SK-N-SH treated with all-trans-retinoic acid at 6 μM for 48 hours (cell line): ENCODE data around the gene PRKAG2.
"Not testable (repeated sequence)": the region's sequence is repeated elsewhere in the genome, so short reads cannot be mapped to it uniquely, and the experiment has no call there.

Experiments
- ATAC-seq: fragments of 200-7000 bp; cut with Tn5 transposase; 3 replicates; pipeline ENCODE4 v1.9.1; 2020; ENCODE audit warnings: mild to moderate bottlenecking, moderate library complexity
- ARNTL ChIP-seq: fragments of 450-650 bp; formaldehyde crosslinking; IDR thresholded peaks from 2 replicates; pipeline ENCODE4 v1.5.0; 2020; ENCODE audit warnings: low read depth, mild to moderate bottlenecking, moderate library complexity, borderline replicate concordance
- BACH2 ChIP-seq: fragments of 250-450 bp; sonication (Bioruptor Pico); IDR thresholded peaks from 2 replicates; pipeline ENCODE4 v1.9.0; 2021; ENCODE audit warnings: mild to moderate bottlenecking, borderline replicate concordance
- CREB5 ChIP-seq: fragments of 250-450 bp; sonication (Bioruptor Pico); IDR thresholded peaks from 2 replicates; pipeline ENCODE4 v1.5.1; 2020; ENCODE audit warnings: low read depth, mild to moderate bottlenecking, moderate library complexity
- CSDC2 ChIP-seq: fragments of 250-450 bp; sonication (Bioruptor Pico); IDR thresholded peaks from 2 replicates; pipeline ENCODE4 v1.5.0; 2020; ENCODE audit warnings: mild to moderate bottlenecking, moderate library complexity
- CSRNP3 ChIP-seq: fragments of 250-450 bp; sonication (Bioruptor Pico); IDR thresholded peaks from 2 replicates; pipeline ENCODE4 v1.5.1; 2021; ENCODE audit warnings: mild to moderate bottlenecking, moderate library complexity
- ESRRG ChIP-seq: fragments of 250-450 bp; sonication (Bioruptor Pico); IDR thresholded peaks from 2 replicates; pipeline ENCODE4 v1.6.1; 2021; ENCODE audit warnings: mild to moderate bottlenecking
- GLIS3 ChIP-seq: fragments of 250-450 bp; sonication (Bioruptor Pico); IDR thresholded peaks from 2 replicates; pipeline ENCODE4 v1.5.0; 2020; ENCODE audit warnings: mild to moderate bottlenecking, moderate library complexity
- ISL1 ChIP-seq: fragments of 250-450 bp; sonication (Bioruptor Pico); IDR thresholded peaks from 2 replicates; pipeline ENCODE4 v2.1.2; 2022; ENCODE audit warnings: mild to moderate bottlenecking, moderate library complexity
- OSR1 ChIP-seq: fragments of 250-450 bp; sonication (Bioruptor Pico); IDR thresholded peaks from 2 replicates; pipeline ENCODE4 v1.8.0; 2022; ENCODE audit warnings: moderate library complexity, mild to moderate bottlenecking, inconsistent platforms
- PATZ1 ChIP-seq: fragments of 250-450 bp; sonication (Bioruptor Pico); IDR thresholded peaks from 2 replicates; pipeline ENCODE4 v1.8.0; 2020; ENCODE audit warnings: mild to moderate bottlenecking, moderate library complexity, borderline replicate concordance
- POU6F1 ChIP-seq: fragments of 250-450 bp; sonication (Bioruptor Pico); IDR thresholded peaks from 2 replicates; pipeline ENCODE4 v1.8.0; 2021; ENCODE audit warnings: low read depth, mild to moderate bottlenecking, moderate library complexity, borderline replicate concordance
- RARB ChIP-seq: fragments of 250-450 bp; sonication (Bioruptor Pico); IDR thresholded peaks from 2 replicates; pipeline ENCODE4 v1.8.0; 2021; ENCODE audit warnings: mild to moderate bottlenecking, moderate library complexity
- SNAI2 ChIP-seq: fragments of 250-450 bp; sonication (Bioruptor Pico); IDR thresholded peaks from 2 replicates; pipeline ENCODE4 v1.5.0; 2020; ENCODE audit warnings: mild to moderate bottlenecking, moderate library complexity
- TCF4 ChIP-seq: fragments of 250-450 bp; sonication (Bioruptor Pico); IDR thresholded peaks from 2 replicates; pipeline ENCODE4 v1.8.0; 2021; ENCODE audit warnings: mild to moderate bottlenecking, moderate library complexity, borderline replicate concordance
- TOX ChIP-seq: fragments of 250-450 bp; sonication (Bioruptor Pico); IDR thresholded peaks from 2 replicates; pipeline ENCODE4 v1.8.0; 2021; ENCODE audit warnings: mild to moderate bottlenecking, moderate library complexity, borderline replicate concordance
- TSHZ2 ChIP-seq: fragments of 250-450 bp; sonication (Bioruptor Pico); IDR thresholded peaks from 2 replicates; pipeline ENCODE4 v1.5.0; 2020; ENCODE audit warnings: mild to moderate bottlenecking, moderate library complexity
- ZC3H10 ChIP-seq: fragments of 250-450 bp; sonication (Bioruptor Pico); IDR thresholded peaks from 2 replicates; pipeline ENCODE4 v1.5.1; 2021; ENCODE audit warnings: mild to moderate bottlenecking, moderate library complexity
- ZFP30 ChIP-seq: fragments of 450-650 bp; formaldehyde crosslinking; IDR thresholded peaks from 2 replicates; pipeline ENCODE4 v1.5.0; 2022; ENCODE audit warnings: mild to moderate bottlenecking, moderate library complexity
- ZNF565 ChIP-seq: fragments of 450-650 bp; formaldehyde crosslinking; conservative IDR thresholded peaks from 2 replicates; pipeline ENCODE4 v1.5.0; 2020; ENCODE audit warnings: low read depth, mild to moderate bottlenecking, moderate library complexity
- ZNF70 ChIP-seq: fragments of 450-650 bp; formaldehyde crosslinking; IDR thresholded peaks from 2 replicates; pipeline ENCODE4 v1.5.0; 2020; ENCODE audit warnings: mild to moderate bottlenecking, moderate library complexity
- ZNF8 ChIP-seq: fragments of 450-650 bp; formaldehyde crosslinking; IDR thresholded peaks from 2 replicates; pipeline ENCODE4 v1.5.0; 2020; ENCODE audit warnings: mild to moderate bottlenecking, moderate library complexity

PRKAG2 gene

GRCh38 chr7:151877911-151878835, 1.3 kb upstream of the PRKAG2 start:
- TF ChIP-seq OSR1 (CRISPR knock-in tag) (no peak), ZNF70 (CRISPR knock-in tag) (no peak), POU6F1 (CRISPR knock-in tag) (no peak)
- no peak for ATAC-seq

- peak; percentile 71 for ATAC-seq
- TF ChIP-seq ARNTL (CRISPR knock-in tag) (no peak), ZNF565 (CRISPR knock-in tag) (no peak), ESRRG (CRISPR knock-in tag) (no peak), RARB (CRISPR knock-in tag) (no peak), BACH2 (CRISPR knock-in tag) (no peak), TOX (no peak), ISL1 (CRISPR knock-in tag) (no peak), PATZ1 (CRISPR knock-in tag) (no peak), TCF4 (CRISPR knock-in tag) (no peak), GLIS3 (CRISPR knock-in tag) (no peak), SNAI2 (CRISPR knock-in tag) (no peak), ZC3H10 (no peak)
Observed at GRCh38 chr7:151875942-151876898, 695 bp downstream of the PRKAG2 start.

- ATAC-seq, result not testable (repeated sequence)
Observed at GRCh38 chr7:151874479-151874878, 2.4 kb downstream of the PRKAG2 start.

GRCh38 chr7:151873402-151873965, 3.4 kb downstream of the PRKAG2 start:
- TF ChIP-seq TSHZ2 (CRISPR knock-in tag) (no peak), ARNTL (CRISPR knock-in tag) (no peak), CREB5 (CRISPR knock-in tag) (no peak), ZFP30 (CRISPR knock-in tag) (no peak), TOX (no peak), ZNF8 (CRISPR knock-in tag) (no peak), BACH2 (CRISPR knock-in tag) (no peak), ZC3H10 (no peak), TCF4 (CRISPR knock-in tag) (no peak), CSDC2 (CRISPR knock-in tag) (no peak), RARB (CRISPR knock-in tag) (no peak), ZNF70 (CRISPR knock-in tag) (no peak), ISL1 (CRISPR knock-in tag) (no peak), CSRNP3 (CRISPR knock-in tag) (no peak), GLIS3 (CRISPR knock-in tag) (no peak)
- no peak for ATAC-seq
